Vagina (tissue), 2 donors: ENCODE measurements around the gene TRIM43B.

Source experiments
- POLR2A ChIP-seq, 2 donors: fragments of 450-650 bp; IDR thresholded peaks; one replicate each; pipeline ENCODE4 v1.6.1; 2017; ENCODE audit warnings: antibody characterized with exemption in 2 of 2, mild to moderate bottlenecking in 2 of 2, moderate library complexity in 2 of 2
- POLR2AphosphoS5 ChIP-seq, 2 donors: sonication (generic); formaldehyde crosslinking; IDR thresholded peaks; one replicate each; pipeline ENCODE4 v1.9.0; 2017; ENCODE audit warnings: antibody characterized with exemption in 2 of 2, mild to moderate bottlenecking in 2 of 2, low read depth in 1 of 2; ENCODE audit not compliant: insufficient read depth in 1 of 2
- TF ChIP-seq, protein P1 (sequence below), 3 experiments: fragments of 450-650 bp in 2 of 3; fragments of 200-600 bp in 1 of 3; sonication (generic) in 1 of 3; IDR thresholded peaks; one replicate each; pipeline ENCODE4 v1.5.1; 2017 to 2019; ENCODE audit warnings: antibody characterized with exemption in 3 of 3, mild to moderate bottlenecking in 2 of 3, moderate library complexity in 2 of 3

DNA sequence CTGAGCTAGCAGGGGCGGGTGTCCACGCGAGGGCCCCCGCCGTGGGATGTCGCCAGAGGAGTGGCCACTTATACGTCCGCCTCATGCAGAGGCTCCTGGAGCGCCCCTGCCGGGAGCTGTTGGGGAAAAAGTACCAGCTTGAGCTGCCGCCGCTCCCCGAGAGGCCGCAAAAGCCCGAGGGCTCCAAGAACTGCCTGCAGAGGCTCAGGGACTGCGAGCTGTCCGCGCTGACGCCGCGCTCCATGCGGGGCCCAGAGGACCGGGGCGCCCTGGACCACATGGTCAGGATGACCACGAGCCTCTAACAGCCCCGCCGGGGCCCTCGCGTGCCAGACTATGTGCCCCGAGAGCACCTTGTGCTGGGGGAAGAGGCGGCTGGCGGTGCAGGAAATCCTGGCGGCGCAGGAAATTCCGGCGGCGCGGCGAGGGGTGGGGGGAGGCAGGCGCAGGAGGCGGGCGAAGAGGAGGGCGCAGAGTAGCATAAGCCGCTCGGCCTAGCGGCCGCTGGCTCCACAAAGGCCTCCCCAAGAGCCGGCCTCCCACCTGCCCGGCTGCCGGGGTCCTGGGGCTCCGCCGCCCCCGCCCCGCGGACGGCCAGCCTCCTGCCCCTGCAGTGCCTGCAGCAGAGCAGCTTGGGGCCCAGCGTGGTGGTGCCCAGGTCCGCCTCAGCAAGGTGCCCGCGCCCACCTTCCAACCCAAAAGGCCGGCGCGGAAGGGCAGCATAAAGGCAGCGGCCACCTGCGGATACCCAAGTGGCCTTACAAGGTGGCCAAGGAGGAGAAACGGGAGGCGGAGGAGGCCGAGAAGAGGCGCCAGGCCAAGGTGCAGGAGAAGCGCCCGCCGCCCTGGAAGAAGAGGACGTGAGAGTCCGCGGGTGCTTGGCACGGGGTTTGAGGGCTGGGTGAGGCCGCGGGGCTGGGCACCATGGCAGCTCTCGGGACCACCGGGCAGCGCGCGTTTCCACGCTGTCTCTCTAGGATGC is 42.1 kb upstream of the TRIM43B start:
- TF ChIP-seq POLR2AphosphoS5 (IDR thresholded peaks at IDR 0.05; ENCODE audit: insufficient read depth in 1 of 2, low read depth in 1 of 2), result no peak
- TF ChIP-seq, protein P1, sequence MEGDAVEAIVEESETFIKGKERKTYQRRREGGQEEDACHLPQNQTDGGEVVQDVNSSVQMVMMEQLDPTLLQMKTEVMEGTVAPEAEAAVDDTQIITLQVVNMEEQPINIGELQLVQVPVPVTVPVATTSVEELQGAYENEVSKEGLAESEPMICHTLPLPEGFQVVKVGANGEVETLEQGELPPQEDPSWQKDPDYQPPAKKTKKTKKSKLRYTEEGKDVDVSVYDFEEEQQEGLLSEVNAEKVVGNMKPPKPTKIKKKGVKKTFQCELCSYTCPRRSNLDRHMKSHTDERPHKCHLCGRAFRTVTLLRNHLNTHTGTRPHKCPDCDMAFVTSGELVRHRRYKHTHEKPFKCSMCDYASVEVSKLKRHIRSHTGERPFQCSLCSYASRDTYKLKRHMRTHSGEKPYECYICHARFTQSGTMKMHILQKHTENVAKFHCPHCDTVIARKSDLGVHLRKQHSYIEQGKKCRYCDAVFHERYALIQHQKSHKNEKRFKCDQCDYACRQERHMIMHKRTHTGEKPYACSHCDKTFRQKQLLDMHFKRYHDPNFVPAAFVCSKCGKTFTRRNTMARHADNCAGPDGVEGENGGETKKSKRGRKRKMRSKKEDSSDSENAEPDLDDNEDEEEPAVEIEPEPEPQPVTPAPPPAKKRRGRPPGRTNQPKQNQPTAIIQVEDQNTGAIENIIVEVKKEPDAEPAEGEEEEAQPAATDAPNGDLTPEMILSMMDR (IDR thresholded peaks at IDR 0.05), result no peak
- no peak for TF ChIP-seq POLR2A (IDR thresholded peaks at IDR 0.05)
